Hematopoietic multipotent progenitor cell (in vitro differentiated cells): Measurements from ENCODE around the gene HOXB5. TPM values are rescaled to one million over a fixed set of nuclear protein-coding genes. Genes with fewer than 3 reads are reported as not detected.

Source experiments
- DNase-seq, 3 donors: peaks; one replicate each; pipeline ENCODE4 v3.0.0-alpha.2; 2011 to 2015; ENCODE audit warnings: low read depth in 2 of 3, low spot score in 2 of 3
- total RNA-seq: library from RNA; depleted of rRNA; stranded (reverse); fragments of >200 nt; gene quantifications from one replicate; pipeline ENCODE4 v1.2.3, GENCODE V29; 2012

Gene HOXB5
- total RNA-seq, 1 donor: 0.54 TPM

DNA sequence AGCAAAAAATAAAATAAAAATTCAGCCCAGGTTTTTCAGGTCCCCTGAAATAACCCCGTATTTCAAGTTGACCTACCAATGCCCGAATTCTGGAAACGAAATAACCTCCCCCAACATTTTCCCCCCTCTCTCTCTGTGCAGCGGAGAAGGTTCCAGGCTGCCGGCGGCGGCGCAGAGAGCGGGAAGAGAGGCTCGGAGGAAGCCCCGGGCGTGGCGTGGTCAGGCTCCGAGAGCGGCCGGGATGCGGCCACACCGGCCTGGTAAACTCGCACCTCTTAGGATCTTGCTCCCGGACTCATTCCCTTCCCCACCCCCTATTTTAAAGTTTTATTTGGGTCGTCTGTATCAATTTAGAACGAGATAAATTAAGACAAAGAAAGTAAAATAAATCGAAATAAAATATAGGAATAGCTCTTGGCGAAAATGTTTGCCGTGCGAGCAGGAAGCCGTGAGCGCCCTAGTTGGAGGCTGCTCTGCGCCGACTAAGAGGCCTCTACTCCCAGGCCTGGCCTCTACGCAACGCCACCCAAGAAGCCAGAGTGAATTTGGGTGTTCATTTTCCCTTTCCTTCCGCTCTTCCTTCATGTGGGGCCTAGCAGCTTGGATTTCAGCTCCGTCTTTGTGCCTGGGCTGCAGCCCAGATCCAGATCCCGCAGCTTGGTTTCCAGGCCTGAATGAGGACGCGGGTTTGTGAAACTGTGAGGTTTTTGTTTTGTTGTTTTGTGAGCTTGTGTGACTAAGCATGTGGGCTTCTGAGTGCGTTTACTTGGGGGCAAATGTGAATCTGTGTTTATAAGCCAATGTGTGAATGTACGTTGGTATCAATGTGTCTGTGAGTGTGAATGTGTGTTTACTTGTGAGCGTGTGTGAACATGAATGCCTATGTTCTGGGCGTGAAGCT lies 12.7 kb upstream of the HOXB5 start:
- no peak for DNase-seq

DNA sequence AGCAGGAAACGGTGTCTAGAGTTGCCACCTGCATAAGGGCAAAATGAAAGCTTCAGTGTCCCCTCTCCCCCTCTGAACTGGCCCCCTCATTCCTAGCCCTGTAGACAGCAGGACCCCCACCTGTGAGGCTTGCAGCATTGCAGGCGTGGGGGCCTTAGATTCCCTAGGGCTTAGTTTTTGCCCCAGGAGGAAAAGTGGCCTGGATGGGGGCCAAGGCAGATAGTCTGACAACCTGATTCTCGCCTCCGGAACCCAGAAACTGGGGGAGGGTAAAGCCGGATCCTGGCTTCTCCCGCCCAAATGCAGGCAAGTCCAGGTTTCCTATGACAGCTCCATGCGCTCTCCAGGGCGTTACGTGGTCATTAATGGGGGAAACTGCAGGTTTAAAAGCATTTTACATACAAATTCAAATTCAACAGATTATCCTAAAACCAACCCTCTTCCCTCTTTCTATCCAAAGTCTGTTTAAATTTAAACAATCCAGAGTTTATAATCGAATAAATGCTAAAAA lies 11.9 kb upstream of the HOXB5 start:
- DNase-seq: no peak

DNA sequence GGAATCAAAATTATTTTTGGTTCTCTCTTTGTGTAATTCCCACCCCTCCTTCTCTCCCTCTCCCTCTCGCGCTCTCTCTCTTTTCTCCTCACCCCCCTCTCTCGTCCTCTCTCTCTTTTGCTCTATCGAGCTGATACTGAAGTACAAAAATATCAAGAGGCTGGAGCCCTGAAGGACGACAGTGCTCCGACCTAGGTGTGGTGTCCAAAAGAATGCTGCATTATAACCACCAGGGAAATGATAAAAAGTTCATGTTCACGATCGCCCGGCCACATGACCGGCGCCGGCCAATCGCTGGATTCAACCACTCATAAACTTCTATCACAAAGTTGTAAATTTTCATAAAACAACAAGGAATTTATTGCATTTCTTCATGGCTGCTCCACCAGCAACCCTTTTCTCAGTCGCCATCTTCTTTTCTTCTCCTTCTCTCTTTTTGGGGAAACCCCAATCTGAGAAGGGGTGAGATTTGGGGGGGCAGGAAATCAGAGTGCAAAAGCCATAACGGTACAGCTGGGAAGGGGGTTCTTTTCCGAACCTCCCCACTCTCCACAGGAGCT lies 11.3 kb upstream of the HOXB5 start, which contains the start of gene HOXB6:
TSS of gene HOXB6 (minus strand) at position 217 of the 560 bp plus-strand sequence. CDS start 6,836 bp downstream, outside the sequence.
- DNase-seq: no peak

DNA sequence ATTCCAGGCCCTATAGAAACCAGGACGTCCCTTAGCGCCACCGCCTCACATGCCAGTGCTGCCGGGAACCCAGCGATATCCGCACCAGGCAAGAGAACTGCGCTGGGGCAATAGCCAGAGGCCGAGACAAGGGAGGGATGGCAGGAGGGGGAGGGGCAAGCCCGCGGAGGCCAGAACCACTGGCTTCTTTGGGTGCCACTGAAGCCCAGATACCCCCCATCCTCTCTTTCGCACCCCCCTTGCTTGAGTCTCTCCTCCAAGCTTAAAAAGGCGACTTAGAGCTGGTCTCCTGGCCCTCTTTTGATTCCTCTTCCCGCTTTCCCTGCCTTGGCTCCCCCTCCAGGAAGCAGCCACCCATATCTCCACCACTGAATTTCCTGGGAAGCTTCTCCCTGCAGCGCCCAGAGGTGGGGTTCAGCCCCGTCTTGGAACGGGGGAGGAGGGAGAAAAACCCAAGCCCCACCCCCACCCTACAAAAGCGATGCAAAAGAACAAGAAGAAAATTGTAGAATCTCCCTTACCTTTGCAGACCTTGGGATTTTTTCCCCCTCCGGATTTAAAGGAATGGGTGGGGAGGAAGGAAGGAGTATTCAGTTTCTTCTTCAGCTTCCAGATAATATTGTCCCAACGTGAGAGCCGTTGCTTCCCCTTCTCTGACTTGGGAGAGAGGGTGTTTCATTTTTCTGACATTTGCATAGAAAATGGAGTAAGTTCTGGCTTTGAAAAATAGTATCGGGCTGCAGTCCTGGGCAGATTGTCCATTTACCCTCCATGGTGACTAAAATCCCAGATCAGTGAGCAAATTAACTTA lies 10.6 kb upstream of the HOXB5 start:
- DNase-seq: no peak

DNA sequence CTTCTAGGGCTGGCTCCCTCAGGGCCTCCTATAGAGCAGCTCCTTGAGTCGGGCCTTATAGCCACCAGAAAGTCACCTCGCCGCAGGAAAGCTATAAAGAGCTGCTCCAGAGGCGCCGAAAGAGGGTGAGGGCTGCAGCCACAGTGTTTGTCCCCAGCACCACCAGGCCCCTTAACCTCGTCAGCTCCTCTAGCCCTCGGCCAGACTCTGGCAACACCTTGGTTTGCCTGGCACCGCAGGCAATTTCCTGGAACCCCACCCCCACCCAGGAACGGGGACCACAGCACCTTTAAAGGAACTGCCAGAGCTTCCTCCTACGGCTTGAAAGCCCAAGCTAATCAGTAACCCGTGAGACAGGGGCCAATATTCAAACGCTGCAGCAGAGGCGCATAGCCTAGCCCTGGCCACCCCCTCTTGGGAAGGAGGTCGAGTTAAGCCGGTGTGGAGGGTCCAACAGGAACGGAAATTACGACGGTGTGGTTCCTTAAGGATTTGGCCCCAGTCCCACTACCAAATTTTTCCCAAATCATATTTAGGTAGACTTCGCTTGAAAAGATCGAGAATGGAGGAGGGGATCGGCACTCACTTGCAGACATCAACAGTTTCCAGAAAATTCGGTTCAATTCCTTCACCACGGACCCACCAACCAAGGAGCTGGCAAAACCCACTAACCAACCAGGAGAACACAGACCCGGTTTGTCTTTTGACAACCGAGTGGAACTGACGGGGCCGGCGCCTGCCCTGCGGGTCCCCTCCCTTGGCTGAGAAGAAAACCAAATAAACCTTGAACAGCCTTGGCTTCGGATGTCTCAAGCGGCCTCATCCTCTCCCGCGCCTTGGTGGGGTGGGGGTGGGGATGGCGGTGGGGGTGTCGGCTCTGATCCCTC lies 8.2 kb upstream of the HOXB5 start:
- no peak for DNase-seq

DNA sequence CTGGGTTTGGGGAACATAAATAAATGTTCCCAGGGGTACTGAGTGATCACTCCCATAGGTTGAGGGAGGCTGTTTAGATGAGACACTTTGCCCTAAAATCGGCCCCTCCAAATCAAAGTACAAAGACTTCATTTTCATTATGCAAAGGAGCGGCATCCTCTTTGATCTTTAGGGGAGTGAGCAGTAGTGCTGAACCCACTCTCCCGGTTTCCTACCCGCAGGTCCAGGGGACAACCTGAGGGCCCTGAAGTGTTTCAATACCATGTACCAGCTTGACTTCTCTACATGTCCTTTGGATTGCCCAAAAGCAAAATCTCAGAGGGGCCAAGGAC lies 7.6 kb upstream of the HOXB5 start:
- no peak for DNase-seq

DNA sequence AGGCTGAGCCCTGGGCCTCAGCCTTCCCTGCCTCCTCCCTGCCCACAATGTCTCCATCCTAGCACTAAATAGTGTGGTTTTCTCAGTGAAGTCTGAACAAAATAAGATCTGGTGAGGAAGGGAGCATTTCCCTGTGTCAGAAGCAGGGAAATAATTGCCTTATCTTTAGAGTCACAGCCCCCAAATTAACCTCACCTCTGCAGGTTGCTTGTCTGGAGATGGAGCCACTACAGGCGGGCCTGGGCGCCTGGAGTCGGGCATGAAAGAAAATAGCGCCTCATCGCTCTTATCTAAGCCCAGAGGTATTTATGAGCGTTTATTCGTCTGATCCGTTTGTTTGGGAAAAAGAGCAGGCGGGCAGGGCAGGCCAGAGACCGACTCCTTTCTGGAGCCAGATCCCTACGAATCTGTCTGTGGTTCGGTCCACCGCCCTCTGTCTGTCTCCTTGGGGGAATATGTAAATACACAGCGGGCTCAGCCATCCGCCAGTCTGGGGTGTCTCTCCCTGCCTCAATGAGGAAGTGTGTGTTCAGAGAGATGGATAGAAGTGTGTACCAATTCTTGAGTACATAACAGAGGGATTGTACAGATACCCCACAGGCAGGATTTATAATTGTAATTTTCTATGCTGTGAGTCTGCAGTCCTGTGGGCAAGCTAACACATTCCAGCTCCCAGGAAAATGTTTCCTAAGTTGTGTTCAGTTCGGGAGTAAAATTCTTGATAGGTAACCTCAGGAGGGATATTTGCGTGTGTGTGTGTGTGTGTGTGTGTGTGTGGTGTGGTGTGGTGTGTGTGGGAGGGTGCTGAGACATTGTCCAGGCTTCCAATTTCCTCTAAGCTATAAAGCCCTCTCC lies 6.9 kb upstream of the HOXB5 start:
- no peak for DNase-seq

DNA sequence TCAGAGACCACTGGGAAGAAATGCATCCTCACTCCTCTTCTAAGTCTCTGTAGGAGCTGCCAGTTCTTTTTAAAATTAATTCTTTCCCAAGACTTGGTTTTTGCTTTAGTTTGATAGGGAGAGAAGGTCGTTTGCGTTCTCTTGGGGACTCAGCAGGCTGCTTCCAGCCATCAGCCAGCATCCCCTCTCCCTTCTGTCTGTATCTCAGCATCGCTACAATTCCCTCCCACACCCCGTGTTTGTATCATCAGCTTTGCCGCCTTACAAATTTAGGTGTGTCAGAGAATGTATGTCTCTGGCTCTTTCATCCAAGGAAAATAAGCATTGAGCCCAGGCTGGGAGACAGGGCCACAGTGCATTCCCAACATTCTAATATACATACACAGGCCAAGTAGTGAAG lies 5.8 kb upstream of the HOXB5 start:
- DNase-seq: no peak

DNA sequence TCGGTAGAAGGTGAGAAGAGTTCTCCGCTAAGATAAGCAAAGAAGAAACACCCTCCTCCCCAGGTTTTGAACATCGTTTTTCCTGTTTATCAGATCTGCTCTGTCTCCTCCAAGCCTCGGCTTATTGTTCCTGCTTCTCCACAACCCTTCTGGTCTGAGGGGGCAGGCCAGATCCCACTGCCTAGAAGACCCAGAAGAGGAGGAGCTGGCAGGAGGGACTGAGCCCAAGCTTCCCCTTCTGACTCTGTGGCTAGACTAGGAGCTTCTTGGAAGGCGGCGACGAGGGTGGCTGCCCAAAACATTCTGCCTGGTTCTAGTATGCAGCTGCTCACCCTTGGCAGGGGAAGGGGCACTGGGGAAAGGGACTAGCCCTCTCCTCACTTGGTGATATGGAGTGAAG lies 5.2 kb upstream of the HOXB5 start:
- DNase-seq: no peak

DNA sequence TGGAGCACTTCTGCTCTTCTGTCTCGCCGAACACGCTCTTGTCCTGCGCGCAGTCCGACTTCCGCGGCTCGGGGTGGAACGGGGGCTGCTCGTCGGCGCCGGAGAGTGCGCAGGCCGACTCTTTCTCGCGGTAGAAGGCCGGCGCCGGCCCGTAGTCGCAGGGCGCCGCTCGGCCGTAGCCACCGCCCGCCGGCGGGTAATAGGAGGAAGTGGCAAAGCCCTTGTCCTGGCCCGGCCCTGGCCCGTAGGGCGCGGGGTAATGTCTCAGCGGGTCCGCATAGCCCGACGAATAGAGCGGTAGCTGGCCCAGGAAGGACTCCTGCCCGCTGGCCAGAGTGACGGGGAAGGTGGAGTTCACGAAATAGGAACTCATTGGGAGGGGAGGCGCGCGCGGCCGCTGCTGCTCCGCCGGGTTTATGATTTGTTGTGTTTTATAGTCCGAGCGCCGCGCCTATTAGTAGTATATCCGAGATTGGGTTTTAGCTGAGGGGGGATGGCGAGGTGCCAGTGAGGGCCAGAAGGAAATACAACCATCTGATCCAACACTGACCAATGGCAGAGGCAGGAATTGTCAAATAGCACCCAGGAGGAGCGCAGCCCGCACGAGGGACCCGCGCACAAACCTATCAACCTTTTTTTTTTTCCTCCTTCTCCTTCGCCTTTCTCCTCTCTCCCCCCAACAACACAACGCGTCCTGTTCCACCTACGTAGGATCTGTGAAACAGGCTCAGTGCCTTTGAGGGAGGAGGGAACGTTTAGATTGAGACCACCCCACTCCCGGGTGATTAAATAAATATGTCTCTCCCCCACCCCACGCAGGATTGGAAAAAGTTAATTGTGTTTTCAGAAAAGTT lies 4.4 kb upstream of the HOXB5 start:
- peak in 1 of 3 donors; percentile 65 for DNase-seq

DNA sequence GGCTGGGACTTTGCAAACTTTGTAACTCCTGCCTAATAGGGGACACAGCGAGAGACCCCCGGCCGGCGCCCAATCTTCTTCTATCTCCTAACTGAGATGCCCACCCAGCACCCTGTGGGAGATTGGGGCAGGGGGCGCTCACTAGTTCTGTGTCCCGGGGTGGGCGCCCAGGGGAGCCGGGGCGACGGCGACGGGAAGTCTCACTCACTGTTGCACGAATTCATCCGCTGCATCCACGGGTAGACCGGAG lies 3.9 kb upstream of the HOXB5 start:
- no peak for DNase-seq

DNA sequence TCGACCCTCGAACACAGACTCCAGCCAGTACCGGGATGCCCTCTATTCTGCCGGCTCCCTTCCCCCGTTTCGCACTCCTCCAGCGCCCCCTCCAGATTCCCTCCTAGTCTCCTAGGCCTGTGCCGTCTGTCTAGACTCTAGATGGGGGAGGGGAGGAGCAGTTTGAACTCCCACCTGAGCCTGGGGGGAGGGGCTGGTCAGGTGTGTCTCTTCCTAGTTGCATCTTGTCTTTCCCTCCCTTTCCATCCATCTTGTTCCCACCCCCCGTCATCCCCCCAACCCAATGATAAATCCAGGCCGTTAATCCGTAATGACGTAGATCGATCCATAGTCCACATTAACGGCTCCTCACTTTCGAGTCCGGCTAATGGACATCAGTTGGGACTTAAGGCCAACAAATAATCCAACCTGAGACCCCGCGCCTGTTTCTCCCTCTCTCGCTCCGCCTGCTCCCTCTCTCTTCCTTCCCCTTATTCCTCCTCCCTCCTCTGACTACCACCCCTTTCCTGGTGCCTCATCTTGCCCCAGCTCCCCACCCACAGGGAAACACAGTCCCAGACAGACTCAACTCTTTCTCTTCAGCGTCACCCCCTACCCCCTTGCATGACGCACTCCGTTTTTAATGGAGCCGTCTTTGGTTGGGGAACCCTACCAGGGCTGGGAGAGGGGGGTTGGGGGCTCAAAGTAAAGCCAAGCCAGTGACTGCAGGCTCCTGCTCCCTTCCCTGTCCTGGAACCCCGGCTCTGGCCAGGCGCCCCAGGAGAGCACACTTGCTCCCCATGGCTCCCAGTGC lies 3.4 kb upstream of the HOXB5 start:
- DNase-seq: no peak

DNA sequence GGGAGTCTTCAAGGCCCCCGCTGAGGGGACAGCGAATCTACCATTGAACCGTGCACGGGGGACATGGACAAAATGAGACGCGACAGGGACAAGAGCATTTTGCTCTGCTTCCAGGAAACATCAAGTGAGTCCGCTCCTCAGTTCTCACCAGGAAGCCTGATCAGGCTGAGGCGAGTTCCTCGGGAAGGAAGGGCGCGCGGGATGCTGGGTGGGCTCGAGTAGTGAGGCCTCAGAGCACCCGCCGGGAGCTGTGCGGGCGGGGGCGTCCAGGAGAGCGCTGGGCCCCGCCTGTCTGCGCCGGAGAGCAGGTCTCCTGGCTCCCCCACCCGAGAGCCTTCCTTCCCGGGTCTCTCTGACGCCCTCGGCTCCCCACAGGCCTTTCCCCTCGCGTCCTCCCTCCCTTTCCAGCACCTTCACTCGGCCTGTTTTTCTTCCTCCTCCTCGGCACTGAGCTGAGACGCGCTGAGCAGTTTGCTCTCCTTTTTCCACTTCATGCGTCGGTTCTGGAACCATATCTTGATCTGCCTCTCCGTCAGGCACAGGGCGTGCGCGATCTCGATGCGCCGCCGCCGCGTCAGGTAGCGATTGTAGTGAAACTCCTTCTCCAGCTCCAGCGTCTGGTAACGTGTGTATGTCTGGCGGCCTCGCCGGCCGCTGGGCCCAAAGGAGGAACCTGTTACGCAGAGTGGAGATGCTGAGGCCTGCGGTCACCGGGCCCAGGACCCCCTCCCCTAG lies 2.6 kb upstream of the HOXB5 start:
- no peak for DNase-seq

DNA sequence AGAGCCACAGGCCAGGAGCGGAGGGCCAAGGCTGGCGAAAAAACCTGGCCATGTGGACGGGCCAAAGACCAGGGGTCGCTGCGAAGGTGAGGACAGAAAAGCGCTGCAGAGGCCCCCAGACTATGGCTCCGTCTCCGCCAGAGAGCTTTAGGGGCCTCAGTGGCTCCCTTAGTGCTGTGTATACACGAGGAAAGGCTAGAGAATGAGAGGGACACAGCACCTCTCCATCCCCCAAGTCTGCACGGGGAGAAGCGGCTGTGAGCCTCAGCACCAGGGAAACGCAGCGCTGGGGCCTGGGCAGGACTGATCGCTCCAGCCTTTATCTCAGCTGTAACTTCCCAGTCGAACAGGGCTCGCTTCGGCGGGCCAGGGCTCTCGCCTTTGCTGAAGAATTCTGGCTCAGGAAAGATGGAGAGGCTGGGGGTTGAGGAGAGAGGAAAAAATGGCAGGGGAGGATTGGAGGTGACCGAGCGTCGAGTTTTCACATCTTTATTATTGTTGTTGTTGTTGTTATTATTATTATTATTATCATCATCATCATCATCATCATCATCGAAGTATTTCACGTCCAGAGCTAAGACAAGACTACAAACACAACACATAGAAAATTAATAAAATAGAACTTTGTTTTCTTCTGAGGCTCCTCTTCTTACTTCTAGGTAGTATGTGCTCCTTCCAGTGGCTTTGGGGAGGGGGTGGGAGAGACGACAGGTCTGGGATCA lies 1.9 kb upstream of the HOXB5 start:
- no peak for DNase-seq

DNA sequence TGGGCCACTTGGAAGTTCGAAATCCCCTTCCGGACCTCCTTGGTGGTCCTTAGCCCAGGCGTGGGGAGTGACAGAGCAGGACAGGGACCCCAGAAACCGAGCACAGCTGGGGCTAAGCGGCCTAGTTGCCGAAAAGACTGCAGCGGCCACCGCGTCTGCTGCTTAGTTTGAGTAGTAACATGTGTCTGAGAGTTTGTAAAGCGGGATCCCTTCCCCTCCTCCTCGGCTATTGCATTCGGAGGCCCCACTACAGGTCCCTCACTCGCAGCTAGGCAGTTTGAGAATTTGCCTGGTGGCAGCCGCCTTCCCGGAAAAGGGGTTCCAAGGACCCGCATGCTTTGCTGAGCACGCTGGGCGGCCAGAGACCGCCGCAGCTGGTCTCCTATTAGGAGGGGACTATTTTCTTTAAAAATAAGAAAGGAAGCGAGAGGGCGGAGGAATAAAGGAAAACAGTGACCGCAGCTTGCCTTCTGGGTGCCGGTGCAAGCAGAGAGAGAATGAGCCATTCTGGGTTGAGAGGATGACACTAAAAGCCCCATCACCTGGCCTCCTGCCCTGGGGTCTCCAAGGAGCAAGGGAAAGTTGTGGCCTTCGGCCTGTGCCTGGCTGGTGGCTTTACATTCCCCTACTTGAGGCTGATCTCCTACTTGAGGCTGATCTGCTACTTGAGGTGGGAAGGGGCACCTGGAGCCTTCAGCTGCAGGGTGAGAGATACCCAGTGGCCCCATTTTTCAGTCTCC lies 1.1 kb upstream of the HOXB5 start:
- no peak for DNase-seq
